AG09319 (cell line): ENCODE results near the gene PPP6C.
"Not testable (repeated sequence)": the region's sequence is repeated elsewhere in the genome, so short reads cannot be mapped to it uniquely, and the experiment has no call there.

ENCODE experiments used
- DNase-seq: peaks from one replicate; pipeline ENCODE4 v3.0.0-alpha.2; 2010; ENCODE audit warnings: low read depth; ENCODE audit errors: extremely low read depth
- CTCF ChIP-seq: IDR thresholded peaks from 2 replicates; pipeline ENCODE4 v1.5.1; 2011; ENCODE audit warnings: low read depth, mild to moderate bottlenecking, inconsistent platforms, low read length, moderate library complexity

The PPP6C gene

GRCh38 chr9:125227761-125228160 lies 38.2 kb upstream of the PPP6C start:
- no peak for TF ChIP-seq CTCF
- DNase-seq: no peak

GRCh38 chr9:125224858-125225257 lies 35.3 kb upstream of the PPP6C start:
- not testable (repeated sequence) for DNase-seq

GRCh38 chr9:125218621-125219020 lies 29.0 kb upstream of the PPP6C start:
- no peak for DNase-seq
- no peak for TF ChIP-seq CTCF

- no peak for TF ChIP-seq CTCF
- no peak for DNase-seq
Observed at GRCh38 chr9:125214186-125214585, 24.6 kb upstream of the PPP6C start.

GRCh38 chr9:125204477-125204876 lies 14.9 kb upstream of the PPP6C start:
- DNase-seq: no peak

GRCh38 chr9:125202846-125203618 lies 13.4 kb upstream of the PPP6C start:
- DNase-seq: no peak
- no peak for TF ChIP-seq CTCF

More at GRCh38 chr9:125204477-125204876, 14.9 kb upstream of the PPP6C start:
- TF ChIP-seq CTCF: no peak

- peak; percentile 90 for DNase-seq
- no peak for TF ChIP-seq CTCF
Observed at GRCh38 chr9:125200216-125201047, 10.8 kb upstream of the PPP6C start, which contains the start of gene RABEPK. TSS of gene RABEPK (plus strand) at chr9:125200542. CDS start at chr9:125203014, 2,472 bp downstream.

- DNase-seq: not testable (repeated sequence)
Observed at GRCh38 chr9:125195591-125195990, 6.0 kb upstream of the PPP6C start.

GRCh38 chr9:125194466-125194865 lies 4.9 kb upstream of the PPP6C start:
- not testable (repeated sequence) for DNase-seq
